Spleen (tissue), 11 donors: ENCODE data around the gene PLCH2. TPM values are rescaled to one million over a fixed set of nuclear protein-coding genes. Genes with fewer than 3 reads are reported as not detected.

Source experiments
- DNase-seq: peaks from one replicate; pipeline ENCODE4 v3.0.0-alpha.2; 2020
- H3K27ac ChIP-seq, 8 donors: fragments of 200-600 bp; sonication (generic) in 7 of 8; 1 replicate in 4 of 8; 2 replicates in 4 of 8; pipeline versions ENCODE4 v1.5.0 to v1.8.0; 2016 to 2021; ENCODE audit warnings: inconsistent platforms in 4 of 8, mild to moderate bottlenecking in 4 of 8, moderate library complexity in 1 of 8
- H3K27me3 ChIP-seq, 7 donors: fragments of 200-600 bp; sonication (generic) in 6 of 7; replicated peaks in 1 of 7; 1 replicate in 4 of 7; 2 replicates in 3 of 7; pipeline versions ENCODE4 v1.5.0 to v1.8.0; 2016 to 2021; ENCODE audit warnings: inconsistent platforms in 3 of 7, mild to moderate bottlenecking in 1 of 7
- H3K36me3 ChIP-seq, 6 donors: fragments of 200-600 bp; sonication (generic) in 5 of 6; 1 replicate in 4 of 6; 2 replicates in 2 of 6; pipeline versions ENCODE4 v1.5.0 to v1.8.0; 2016 to 2021; ENCODE audit warnings: inconsistent platforms in 2 of 6
- H3K4me1 ChIP-seq, 6 donors: fragments of 200-600 bp; sonication (generic) in 5 of 6; 1 replicate in 3 of 6; 2 replicates in 3 of 6; pipeline versions ENCODE4 v1.5.0 to v1.8.0; 2016 to 2021; ENCODE audit warnings: inconsistent platforms in 3 of 6
- H3K4me3 ChIP-seq, 8 donors: fragments of 200-600 bp; sonication (generic) in 7 of 8; 1 replicate in 4 of 8; 2 replicates in 4 of 8; pipeline versions ENCODE4 v1.5.0 to v1.8.0; 2016 to 2021; ENCODE audit warnings: inconsistent platforms in 4 of 8, mild to moderate bottlenecking in 4 of 8, moderate library complexity in 2 of 8
- H3K9me3 ChIP-seq, 8 donors: fragments of 200-600 bp; sonication (generic) in 7 of 8; 1 replicate in 4 of 8; 2 replicates in 4 of 8; pipeline versions ENCODE4 v1.5.0 to v1.8.0; 2016 to 2021; ENCODE audit warnings: inconsistent platforms in 4 of 8
- CTCF ChIP-seq, 11 experiments: fragments of 200-600 bp in 7 of 11; fragments of 450-650 bp in 4 of 11; sonication (generic) in 4 of 11; IDR thresholded peaks in 8 of 11; conservative IDR thresholded peaks in 3 of 11; 1 replicate in 7 of 11; 2 replicates in 4 of 11; pipeline versions ENCODE4 v1.4.0 to v1.8.0; 2016 to 2021; ENCODE audit warnings: antibody characterized with exemption in 11 of 11, inconsistent platforms in 4 of 11, mild to moderate bottlenecking in 1 of 11
- POLR2A ChIP-seq, 3 donors: fragments of 450-650 bp; IDR thresholded peaks; one replicate each; pipeline ENCODE4 v1.5.1; 2017; ENCODE audit warnings: antibody characterized with exemption in 3 of 3, mild to moderate bottlenecking in 1 of 3
- POLR2AphosphoS5 ChIP-seq, 3 donors: sonication (generic); formaldehyde crosslinking; IDR thresholded peaks; one replicate each; pipeline ENCODE4 v1.5.1; 2017; ENCODE audit warnings: antibody characterized with exemption in 3 of 3
- WGBS, 5 donors: extraction: QIAGEN DNeasy Blood & Tissue Kit in 3 of 5; methylation state at CpG; one replicate each; pipeline versions ENCODE4 v1.1.5 to v1.1.7; 2013 to 2018; 5-methylcytosine and 5-hydroxymethylcytosine counted together
- intact Hi-C: fragments of 100-400 bp; cut with DNase I; formaldehyde crosslinking; loops from one replicate; pipeline ENCODE4 v1.15.0; 2023; ENCODE audit warnings: low total_unique reads
- polyA plus RNA-seq, 3 donors: library from polyadenylated mRNA; stranded (reverse); fragments of 200-250 nt; gene quantifications; one replicate each; pipeline ENCODE4 v1.2.1, GENCODE V29; 2013
- total RNA-seq, 7 donors: library from RNA; depleted of rRNA in 3 of 7; stranded (reverse); fragments of >200 nt in 3 of 7; fragmentation: NEBNext Ultra II Directional in 4 of 7; extraction: Animal tissue kit (Norgen Biotek cat#: 25700) in 4 of 7; gene quantifications; one replicate each; pipeline versions ENCODE4 v1.1.0 to v1.2.1, GENCODE V29; 2016 to 2021
- donor health status: healthy with polysubstance abuse.
- donor health status: DM: no; HTN: no; CAD: no; lungs with moderate emphysema.
- donor health status: DM: no; HTN: no; CAD: no.
- donor health status: Bipolar disorder and iron deficiency.
- donor health status: healthy.
- donor health status: DM: no; HTN: no; CAD: no.
- donor health status: DM: yes; HTN: yes; CAD: no.

The PLCH2 gene
- total and polyA plus RNA-seq, 10 donors, result 2.2 to 21.0 (median 8.9) TPM

GRCh38 chr1:2477791-2478499 lies 1.9 kb downstream of the PLCH2 start:
- TF ChIP-seq POLR2AphosphoS5 (IDR thresholded peaks at IDR 0.05) (no peak), POLR2A (IDR thresholded peaks at IDR 0.05) (no peak), CTCF (IDR thresholded peaks at IDR 0.05 in 8 of 11, conservative IDR thresholded peaks at IDR 0.05 in 3 of 11) (no peak)
- DNase-seq, result no peak
- no peak overlapping the region for H3K27ac ChIP-seq
- intact Hi-C loops, result no loop called here
- no peak overlapping the region for H3K4me3 ChIP-seq
- H3K27me3 ChIP-seq, result peaks cover 0 to 4% (median 0%) of the 10 kb centered on the region in 7 donors
- H3K4me1 ChIP-seq, result peaks cover 0 to 56% (median 15%) of the 10 kb centered on the region in 6 donors
- WGBS, 5 donors, result 72 to 82% (median 76%) methylated on average over 29 to 35 of the region's 35 CpGs
- H3K9me3 ChIP-seq, result no peaks in the 10 kb centered on the region
- no peaks in the 10 kb centered on the region for H3K36me3 ChIP-seq

GRCh38 chr1:2479186-2479585 lies 3.1 kb downstream of the PLCH2 start:
- H3K27me3 ChIP-seq, result no peaks in the 10 kb centered on the region
- no peaks in the 10 kb centered on the region for H3K9me3 ChIP-seq
- no peak overlapping the region for H3K4me3 ChIP-seq
- H3K4me1 ChIP-seq, result peaks cover 0 to 49% (median 13%) of the 10 kb centered on the region in 6 donors
- TF ChIP-seq POLR2A (IDR thresholded peaks at IDR 0.05) (no peak), POLR2AphosphoS5 (IDR thresholded peaks at IDR 0.05) (no peak), CTCF (IDR thresholded peaks at IDR 0.05 in 8 of 11, conservative IDR thresholded peaks at IDR 0.05 in 3 of 11) (no peak)
- WGBS, 5 donors, result 65 to 79% (median 77%) methylated on average over 19 to 20 of the region's 20 CpGs
- DNase-seq, result no peak
- H3K27ac ChIP-seq, result no peak overlapping the region
- H3K36me3 ChIP-seq, result no peaks in the 10 kb centered on the region
- intact Hi-C loops, result no loop called here

- TF ChIP-seq POLR2A (IDR thresholded peaks at IDR 0.05) (no peak), CTCF (IDR thresholded peaks at IDR 0.05 in 8 of 11, conservative IDR thresholded peaks at IDR 0.05 in 3 of 11) (no peak), POLR2AphosphoS5 (IDR thresholded peaks at IDR 0.05) (no peak)
- intact Hi-C loops, result no loop called here
- Histone ChIP-seq H3K27me3 (no peaks in the 10 kb centered on the region), H3K4me1 (peaks cover 0 to 44% (median 11%) of the 10 kb centered on the region in 6 donors), H3K4me3 (no peak overlapping the region), H3K9me3 (no peaks in the 10 kb centered on the region), H3K27ac (peak overlapping the region in 1 of 8 donors; percentile 37), H3K36me3 (no peaks in the 10 kb centered on the region)
- no peak for DNase-seq
- WGBS, 5 donors, result 82 to 95% (median 87%) methylated on average over 3 to 28 of the region's 28 CpGs
These were observed 3.5 kb downstream of the PLCH2 start for GRCh38 chr1:2479618-2480017.

- TF ChIP-seq CTCF (IDR thresholded peaks at IDR 0.05 in 8 of 11, conservative IDR thresholded peaks at IDR 0.05 in 3 of 11) (no peak), POLR2AphosphoS5 (IDR thresholded peaks at IDR 0.05) (peak in 1 of 3 donors; percentile 40)
- intact Hi-C loops, result no loop called here
- no peaks in the 10 kb centered on the region for H3K36me3 ChIP-seq
- no peak for DNase-seq
- H3K4me3 ChIP-seq, result no peak overlapping the region
- no peaks in the 10 kb centered on the region for H3K9me3 ChIP-seq
- H3K27me3 ChIP-seq, result no peaks in the 10 kb centered on the region
- H3K4me1 ChIP-seq, result peaks cover 0 to 36% (median 9%) of the 10 kb centered on the region in 6 donors
- H3K27ac ChIP-seq, result peak overlapping the region in 2 of 8 donors; percentile 4 to 37
- WGBS, 5 donors, result 74 to 83% (median 77%) methylated on average over 8 to 18 of the region's 18 CpGs
These were observed 4.3 kb downstream of the PLCH2 start for GRCh38 chr1:2480236-2480985.
